Breast epithelium (tissue), 4 donors: ENCODE measurements around the gene CST9L. TPM values are rescaled to one million over a fixed set of nuclear protein-coding genes. Genes with fewer than 3 reads are reported as not detected.

Experiments
- DNase-seq, 2 donors: peaks; one replicate each; pipeline ENCODE4 v3.0.0-alpha.2; 2019; ENCODE audit warnings: low spot score in 2 of 2
- H3K27ac ChIP-seq, 2 donors: fragments of 200-600 bp; sonication (generic) in 1 of 2; one replicate each; pipeline ENCODE4 v1.5.1; 2016 to 2019; ENCODE audit warnings: mild to moderate bottlenecking in 1 of 2
- H3K27me3 ChIP-seq, 2 donors: fragments of 200-600 bp; sonication (generic) in 1 of 2; one replicate each; pipeline versions ENCODE4 v1.5.1 to v1.6.0; 2017 to 2019; ENCODE audit warnings: control low read depth in 1 of 2, mild to moderate bottlenecking in 1 of 2
- H3K36me3 ChIP-seq: fragments of 200-600 bp; one replicate; pipeline ENCODE4 v1.5.1; 2019
- H3K4me1 ChIP-seq, 2 donors: fragments of 200-600 bp; sonication (generic); one replicate each; pipeline ENCODE4 v1.5.1; 2016 to 2019; ENCODE audit warnings: control low read depth in 1 of 2
- H3K4me3 ChIP-seq, 3 donors: fragments of 200-600 bp; sonication (generic); 1 replicate in 2 of 3; 2 replicates in 1 of 3; pipeline ENCODE4 v1.5.1; 2016 to 2019; ENCODE audit warnings: mild to moderate bottlenecking in 3 of 3, moderate library complexity in 2 of 3
- H3K9me3 ChIP-seq, 2 donors: fragments of 200-600 bp; sonication (generic) in 1 of 2; one replicate each; pipeline ENCODE4 v1.5.1; 2016 to 2019; ENCODE audit warnings: control low read depth in 1 of 2
- POLR2A ChIP-seq: fragments of 450-650 bp; IDR thresholded peaks from one replicate; pipeline ENCODE4 v1.6.1; 2016; ENCODE audit warnings: antibody characterized with exemption, mild to moderate bottlenecking, moderate library complexity
- POLR2AphosphoS5 ChIP-seq, 3 donors: sonication (generic); formaldehyde crosslinking; IDR thresholded peaks; one replicate each; pipeline ENCODE4 v1.6.1; 2017; ENCODE audit warnings: antibody characterized with exemption in 3 of 3
- intact Hi-C: fragments of 100-400 bp; cut with DNase I; formaldehyde crosslinking; loops from one replicate; pipeline ENCODE4 v1.15.1; 2023; ENCODE audit warnings: low total_unique reads
- total RNA-seq, 3 donors: library from RNA; depleted of rRNA; stranded (reverse); fragments of >200 nt; gene quantifications; one replicate each; pipeline ENCODE4 v1.1.0, GENCODE V29; 2016
- TF ChIP-seq, protein P1 (sequence below), 3 donors: fragments of 450-650 bp; IDR thresholded peaks; one replicate each; pipeline ENCODE4 v1.5.1; 2016 to 2017; ENCODE audit warnings: antibody characterized with exemption in 3 of 3, mild to moderate bottlenecking in 3 of 3, moderate library complexity in 3 of 3

The CST9L gene
- total RNA-seq, 3 donors from 2014 or later = not detected

DNA sequence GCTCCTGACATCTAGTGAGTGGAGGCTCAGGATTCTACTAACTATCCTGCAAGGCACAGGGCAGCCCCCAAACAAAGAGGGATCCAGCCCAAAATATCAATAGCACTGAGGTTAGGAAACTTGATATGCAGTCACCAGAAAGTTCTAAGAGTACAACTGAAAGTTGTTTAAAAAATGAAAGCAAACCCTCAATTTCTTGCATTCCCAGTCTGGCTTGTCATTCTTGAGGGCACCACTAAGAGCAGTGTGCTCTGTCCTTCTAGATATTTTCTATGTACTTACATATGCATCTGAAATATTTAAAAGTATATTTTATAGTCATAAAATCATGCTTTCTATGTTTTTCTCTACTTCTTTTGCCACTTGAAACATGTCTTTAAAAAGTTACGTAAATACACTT, 41.4 kb downstream of the CST9L start:
- Histone ChIP-seq H3K27ac (no peak overlapping the region), H3K4me3 (no peak overlapping the region), H3K27me3 (no peaks in the 10 kb centered on the region), H3K4me1 (no peaks in the 10 kb centered on the region), H3K36me3 (no peaks in the 10 kb centered on the region), H3K9me3 (no peaks in the 10 kb centered on the region)
- no peak for TF ChIP-seq POLR2A
- TF ChIP-seq, protein P1, sequence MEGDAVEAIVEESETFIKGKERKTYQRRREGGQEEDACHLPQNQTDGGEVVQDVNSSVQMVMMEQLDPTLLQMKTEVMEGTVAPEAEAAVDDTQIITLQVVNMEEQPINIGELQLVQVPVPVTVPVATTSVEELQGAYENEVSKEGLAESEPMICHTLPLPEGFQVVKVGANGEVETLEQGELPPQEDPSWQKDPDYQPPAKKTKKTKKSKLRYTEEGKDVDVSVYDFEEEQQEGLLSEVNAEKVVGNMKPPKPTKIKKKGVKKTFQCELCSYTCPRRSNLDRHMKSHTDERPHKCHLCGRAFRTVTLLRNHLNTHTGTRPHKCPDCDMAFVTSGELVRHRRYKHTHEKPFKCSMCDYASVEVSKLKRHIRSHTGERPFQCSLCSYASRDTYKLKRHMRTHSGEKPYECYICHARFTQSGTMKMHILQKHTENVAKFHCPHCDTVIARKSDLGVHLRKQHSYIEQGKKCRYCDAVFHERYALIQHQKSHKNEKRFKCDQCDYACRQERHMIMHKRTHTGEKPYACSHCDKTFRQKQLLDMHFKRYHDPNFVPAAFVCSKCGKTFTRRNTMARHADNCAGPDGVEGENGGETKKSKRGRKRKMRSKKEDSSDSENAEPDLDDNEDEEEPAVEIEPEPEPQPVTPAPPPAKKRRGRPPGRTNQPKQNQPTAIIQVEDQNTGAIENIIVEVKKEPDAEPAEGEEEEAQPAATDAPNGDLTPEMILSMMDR (IDR thresholded peaks at IDR 0.05) = no peak
- no peak for TF ChIP-seq POLR2AphosphoS5 (IDR thresholded peaks at IDR 0.05)
- DNase-seq = no peak
- intact Hi-C loops = no loop called here

DNA sequence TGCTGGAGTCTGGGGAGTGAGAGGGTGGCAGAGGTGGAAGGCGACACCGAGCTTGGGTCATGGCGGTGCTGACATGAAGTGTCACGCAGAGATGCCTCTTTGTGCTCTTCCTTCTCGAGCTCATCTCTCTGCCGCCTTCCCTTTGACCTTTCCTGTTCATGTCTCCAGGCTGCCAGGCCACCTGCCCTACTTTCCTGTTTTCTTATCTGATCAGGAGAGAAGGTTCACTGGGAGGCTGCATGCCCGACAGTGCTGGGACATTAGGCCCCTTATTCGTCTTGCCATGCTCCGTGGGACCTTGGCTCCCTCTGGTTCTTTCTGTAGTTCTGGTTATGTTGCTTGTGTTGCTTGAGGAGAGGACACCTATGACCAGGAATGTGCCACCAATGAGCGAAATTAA, 44.1 kb downstream of the CST9L start:
- H3K27ac ChIP-seq = no peak overlapping the region
- TF ChIP-seq POLR2AphosphoS5 (IDR thresholded peaks at IDR 0.05) = no peak
- TF ChIP-seq POLR2A = no peak
- TF ChIP-seq, protein P1 (IDR thresholded peaks at IDR 0.05) = no peak
- H3K27me3 ChIP-seq = no peaks in the 10 kb centered on the region
- no peak for DNase-seq
- H3K36me3 ChIP-seq = no peaks in the 10 kb centered on the region
- intact Hi-C loops = no loop called here
- H3K4me3 ChIP-seq = no peak overlapping the region
- H3K4me1 ChIP-seq = no peaks in the 10 kb centered on the region
- H3K9me3 ChIP-seq = no peaks in the 10 kb centered on the region

DNA sequence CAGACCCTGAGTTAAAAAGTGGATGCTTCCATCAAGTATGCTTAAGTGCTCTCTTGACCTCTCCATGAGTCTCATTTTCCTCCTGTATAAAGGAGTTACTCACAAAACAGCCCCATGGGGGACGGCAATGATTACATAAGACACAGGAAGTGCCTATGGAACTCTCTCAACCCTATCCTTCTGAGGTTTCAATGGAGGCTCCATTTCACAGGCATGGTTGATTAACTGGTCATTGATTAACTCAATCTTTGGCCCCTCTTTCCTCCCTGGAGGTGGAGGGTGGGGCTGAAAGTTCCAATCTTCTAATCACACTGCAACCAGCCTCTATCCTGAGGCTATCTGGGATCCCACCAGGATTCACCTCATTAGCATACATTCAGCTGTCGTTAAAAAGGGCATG, 48.1 kb downstream of the CST9L start:
- Histone ChIP-seq H3K4me1 (no peaks in the 10 kb centered on the region), H3K27me3 (no peaks in the 10 kb centered on the region), H3K27ac (no peak overlapping the region), H3K36me3 (no peaks in the 10 kb centered on the region), H3K9me3 (no peaks in the 10 kb centered on the region), H3K4me3 (no peak overlapping the region)
- no peak for DNase-seq
- intact Hi-C loops = no loop called here
- TF ChIP-seq POLR2AphosphoS5 (IDR thresholded peaks at IDR 0.05) (no peak), POLR2A (no peak)
- TF ChIP-seq, protein P1 (IDR thresholded peaks at IDR 0.05) = no peak

GRCh38 chr20:23519556-23519955, 48.7 kb downstream of the CST9L start:
- no peak for DNase-seq
- intact Hi-C loops = no loop called here
- no peak for TF ChIP-seq POLR2A
- TF ChIP-seq, protein P1 (IDR thresholded peaks at IDR 0.05) = no peak
- TF ChIP-seq POLR2AphosphoS5 (IDR thresholded peaks at IDR 0.05) = no peak

GRCh38 chr20:23517719-23518118, 50.6 kb downstream of the CST9L start:
- TF ChIP-seq POLR2AphosphoS5 (IDR thresholded peaks at IDR 0.05) (no peak), POLR2A (no peak)
- TF ChIP-seq, protein P1 (IDR thresholded peaks at IDR 0.05) = no peak
- no peak for DNase-seq
- Histone ChIP-seq H3K4me3 (no peak overlapping the region), H3K4me1 (no peaks in the 10 kb centered on the region), H3K27ac (no peak overlapping the region), H3K27me3 (no peaks in the 10 kb centered on the region), H3K36me3 (no peaks in the 10 kb centered on the region), H3K9me3 (no peaks in the 10 kb centered on the region)
- intact Hi-C loops = no loop called here

More at GRCh38 chr20:23519556-23519955, 48.7 kb downstream of the CST9L start:
- no peaks in the 10 kb centered on the region for H3K27me3 ChIP-seq
- no peak overlapping the region for H3K4me3 ChIP-seq
- no peaks in the 10 kb centered on the region for H3K4me1 ChIP-seq
- no peaks in the 10 kb centered on the region for H3K9me3 ChIP-seq
- H3K36me3 ChIP-seq = no peaks in the 10 kb centered on the region
- no peak overlapping the region for H3K27ac ChIP-seq
